ENCODE measurements around the gene FRY.

The FRY gene

GRCh38 chr13:32031815-32032370, 319 bp downstream of the FRY start:
- Histone ChIP-seq H3K4me3 (replicated peaks; ENCODE audit: insufficient read depth, low read length) (peak overlapping the region; percentile 85), H3K27me3 (ENCODE audit: insufficient read depth, poor library complexity, severe bottlenecking) (no peaks in the 10 kb centered on the region), H3K27ac (replicated peaks) (peak overlapping the region; percentile 85)
- TF ChIP-seq SPI1 (IDR thresholded peaks at IDR 0.05; ENCODE audit: borderline replicate concordance, low read depth): no peak
- TF ChIP-seq, protein P1, sequence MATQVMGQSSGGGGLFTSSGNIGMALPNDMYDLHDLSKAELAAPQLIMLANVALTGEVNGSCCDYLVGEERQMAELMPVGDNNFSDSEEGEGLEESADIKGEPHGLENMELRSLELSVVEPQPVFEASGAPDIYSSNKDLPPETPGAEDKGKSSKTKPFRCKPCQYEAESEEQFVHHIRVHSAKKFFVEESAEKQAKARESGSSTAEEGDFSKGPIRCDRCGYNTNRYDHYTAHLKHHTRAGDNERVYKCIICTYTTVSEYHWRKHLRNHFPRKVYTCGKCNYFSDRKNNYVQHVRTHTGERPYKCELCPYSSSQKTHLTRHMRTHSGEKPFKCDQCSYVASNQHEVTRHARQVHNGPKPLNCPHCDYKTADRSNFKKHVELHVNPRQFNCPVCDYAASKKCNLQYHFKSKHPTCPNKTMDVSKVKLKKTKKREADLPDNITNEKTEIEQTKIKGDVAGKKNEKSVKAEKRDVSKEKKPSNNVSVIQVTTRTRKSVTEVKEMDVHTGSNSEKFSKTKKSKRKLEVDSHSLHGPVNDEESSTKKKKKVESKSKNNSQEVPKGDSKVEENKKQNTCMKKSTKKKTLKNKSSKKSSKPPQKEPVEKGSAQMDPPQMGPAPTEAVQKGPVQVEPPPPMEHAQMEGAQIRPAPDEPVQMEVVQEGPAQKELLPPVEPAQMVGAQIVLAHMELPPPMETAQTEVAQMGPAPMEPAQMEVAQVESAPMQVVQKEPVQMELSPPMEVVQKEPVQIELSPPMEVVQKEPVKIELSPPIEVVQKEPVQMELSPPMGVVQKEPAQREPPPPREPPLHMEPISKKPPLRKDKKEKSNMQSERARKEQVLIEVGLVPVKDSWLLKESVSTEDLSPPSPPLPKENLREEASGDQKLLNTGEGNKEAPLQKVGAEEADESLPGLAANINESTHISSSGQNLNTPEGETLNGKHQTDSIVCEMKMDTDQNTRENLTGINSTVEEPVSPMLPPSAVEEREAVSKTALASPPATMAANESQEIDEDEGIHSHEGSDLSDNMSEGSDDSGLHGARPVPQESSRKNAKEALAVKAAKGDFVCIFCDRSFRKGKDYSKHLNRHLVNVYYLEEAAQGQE (IDR thresholded peaks at IDR 0.05; ENCODE audit: insufficient replicate concordance, low read depth): no peak
- TF ChIP-seq GABPA (IDR thresholded peaks at IDR 0.05; ENCODE audit: low read depth): no peak
- TF ChIP-seq CTCF (IDR thresholded peaks at IDR 0.05; ENCODE audit: insufficient read depth, low read length): no peak
- no peak for TF ChIP-seq POLR2AphosphoS5 (IDR thresholded peaks at IDR 0.05; ENCODE audit: low read depth)
- DNase-seq (ENCODE audit: low read depth in 1 of 2, low spot score in 1 of 2): no peak

- no peaks in the 10 kb centered on the region for H3K27me3 ChIP-seq (ENCODE audit: insufficient read depth, poor library complexity, severe bottlenecking)
- DNase-seq (ENCODE audit: low read depth in 1 of 2, low spot score in 1 of 2): no peak
- peak overlapping the region; percentile 85 for H3K4me3 ChIP-seq (replicated peaks; ENCODE audit: insufficient read depth, low read length)
- peak overlapping the region; percentile 85 for H3K27ac ChIP-seq (replicated peaks)
- TF ChIP-seq CTCF (IDR thresholded peaks at IDR 0.05; ENCODE audit: insufficient read depth, low read length) (no peak), GABPA (IDR thresholded peaks at IDR 0.05; ENCODE audit: low read depth) (no peak), POLR2AphosphoS5 (IDR thresholded peaks at IDR 0.05; ENCODE audit: low read depth) (no peak), SPI1 (IDR thresholded peaks at IDR 0.05; ENCODE audit: borderline replicate concordance, low read depth) (no peak)
- TF ChIP-seq, protein P1 (IDR thresholded peaks at IDR 0.05; ENCODE audit: insufficient replicate concordance, low read depth): no peak
Observed at GRCh38 chr13:32032759-32033158, 1.2 kb downstream of the FRY start.

DNA sequence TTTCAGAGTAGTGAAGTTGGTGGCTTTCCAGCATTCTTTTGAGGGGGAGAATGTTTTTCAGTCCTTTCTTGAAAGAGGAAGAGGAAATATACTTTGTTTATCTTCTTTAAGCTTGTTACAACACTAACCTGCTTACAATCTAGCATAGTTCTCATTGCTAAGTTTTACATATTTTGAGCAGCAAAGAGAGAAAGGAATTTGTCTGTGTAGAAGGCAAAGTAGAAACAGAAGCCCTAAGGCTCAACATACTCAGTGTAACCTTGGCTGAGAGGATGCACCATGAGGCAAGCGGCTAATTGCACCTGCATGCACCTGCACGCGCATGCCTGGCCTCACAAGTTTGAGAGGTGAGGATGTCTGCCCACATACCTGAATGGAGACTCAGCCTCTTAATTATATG, 2.2 kb downstream of the FRY start:
- no peaks in the 10 kb centered on the region for H3K27me3 ChIP-seq (ENCODE audit: insufficient read depth, poor library complexity, severe bottlenecking)
- H3K27ac ChIP-seq (replicated peaks): peak overlapping the region; percentile 85
- H3K4me3 ChIP-seq (replicated peaks; ENCODE audit: insufficient read depth, low read length): peak overlapping the region; percentile 85
- no peak for DNase-seq (ENCODE audit: low read depth in 1 of 2, low spot score in 1 of 2)
- TF ChIP-seq POLR2AphosphoS5 (IDR thresholded peaks at IDR 0.05; ENCODE audit: low read depth) (peak; percentile 66; the same call in 1 of the 2 replicates), SPI1 (IDR thresholded peaks at IDR 0.05; ENCODE audit: borderline replicate concordance, low read depth) (peak; percentile 75), CTCF (IDR thresholded peaks at IDR 0.05; ENCODE audit: insufficient read depth, low read length) (no peak), GABPA (IDR thresholded peaks at IDR 0.05; ENCODE audit: low read depth) (no peak)
- TF ChIP-seq, protein P1 (IDR thresholded peaks at IDR 0.05; ENCODE audit: insufficient replicate concordance, low read depth): no peak

All from HL-60 (cell line).